GM18505 (cell line): ENCODE measurements around the gene LAMA3.

Experiments used
- ATAC-seq: cut with Tn5 transposase; IDR thresholded peaks from one replicate; pipeline ENCODE4 v1.9.1; 2021; ENCODE audit not compliant: unreplicated experiment
- POLR2A ChIP-seq: IDR thresholded peaks from 4 replicates; pipeline ENCODE4 v1.6.1; 2011; ENCODE audit warnings: borderline replicate concordance; ENCODE audit not compliant: insufficient read depth, insufficient read length; ENCODE audit errors: extremely low read depth

LAMA3 gene

DNA sequence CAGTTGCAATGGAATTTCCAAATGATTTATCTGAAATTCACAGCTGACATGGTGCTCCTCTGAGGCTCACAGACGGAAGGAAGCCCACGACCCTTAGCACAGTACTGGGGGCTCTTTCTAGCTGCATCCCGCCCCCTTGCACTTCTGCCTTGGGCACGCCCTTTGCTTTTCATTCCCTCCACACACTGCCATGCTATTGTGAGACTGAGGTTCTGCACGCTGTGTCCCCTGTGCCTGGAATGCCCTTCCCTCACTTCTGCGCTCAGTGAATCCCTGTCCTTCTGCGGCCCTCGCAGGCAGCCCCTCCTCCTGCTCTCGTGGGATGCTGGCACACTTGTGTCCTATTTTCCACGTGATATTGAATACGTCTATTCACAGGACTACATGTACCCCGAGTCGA is 189.9 kb downstream of the LAMA3 start:
- no peak for TF ChIP-seq POLR2A
- no peak for ATAC-seq

DNA sequence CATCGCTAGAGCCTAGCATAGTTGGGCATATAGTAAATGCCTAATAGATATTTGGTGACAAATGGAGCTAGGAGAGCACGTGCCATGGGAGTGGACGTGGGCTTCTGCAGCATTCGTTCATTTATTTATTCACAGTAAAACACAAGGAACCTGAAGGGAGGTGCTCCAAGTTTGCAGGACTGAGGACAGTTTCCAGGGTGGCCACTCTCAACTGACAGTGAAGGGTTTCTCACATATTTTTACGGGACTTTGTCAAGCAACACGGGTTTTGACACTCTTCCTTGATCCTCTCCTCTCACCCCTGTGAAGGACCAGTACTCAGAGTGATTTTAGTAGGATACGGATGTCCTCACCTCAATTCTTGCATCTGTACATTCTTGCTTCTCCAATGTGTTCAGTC is 190.3 kb downstream of the LAMA3 start:
- ATAC-seq: no peak

DNA sequence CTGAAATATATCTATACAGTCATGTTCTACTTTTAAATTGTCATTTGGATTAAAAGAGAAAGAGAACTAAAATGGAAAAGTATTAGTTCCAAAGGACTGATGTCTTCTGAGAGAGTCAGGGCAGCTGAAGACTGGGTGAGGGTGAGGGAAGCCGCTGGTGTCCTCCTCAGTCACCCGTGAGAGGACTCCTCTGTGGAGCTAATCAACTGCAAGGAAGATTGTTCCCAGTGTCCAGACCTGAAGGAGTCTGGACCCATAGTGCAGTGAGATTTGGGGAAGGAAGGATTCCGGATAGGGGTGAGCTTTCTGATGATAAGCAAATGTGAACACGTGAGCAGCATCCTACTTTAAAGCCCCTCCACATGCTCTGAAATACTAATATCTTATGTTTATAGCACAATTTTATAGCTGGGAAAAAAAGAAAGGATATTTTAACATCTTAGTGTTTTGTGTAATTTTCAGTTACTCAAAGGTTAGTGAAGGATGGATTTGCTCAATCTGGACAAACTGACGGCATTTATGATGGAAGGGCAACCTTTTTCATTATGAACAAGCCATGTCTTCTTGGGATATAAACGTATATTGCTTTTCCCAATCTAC is 190.8 kb downstream of the LAMA3 start:
- no peak for ATAC-seq
- no peak for TF ChIP-seq POLR2A

More for the DNA sequence above, 190.3 kb downstream of the LAMA3 start:
- no peak for TF ChIP-seq POLR2A

DNA sequence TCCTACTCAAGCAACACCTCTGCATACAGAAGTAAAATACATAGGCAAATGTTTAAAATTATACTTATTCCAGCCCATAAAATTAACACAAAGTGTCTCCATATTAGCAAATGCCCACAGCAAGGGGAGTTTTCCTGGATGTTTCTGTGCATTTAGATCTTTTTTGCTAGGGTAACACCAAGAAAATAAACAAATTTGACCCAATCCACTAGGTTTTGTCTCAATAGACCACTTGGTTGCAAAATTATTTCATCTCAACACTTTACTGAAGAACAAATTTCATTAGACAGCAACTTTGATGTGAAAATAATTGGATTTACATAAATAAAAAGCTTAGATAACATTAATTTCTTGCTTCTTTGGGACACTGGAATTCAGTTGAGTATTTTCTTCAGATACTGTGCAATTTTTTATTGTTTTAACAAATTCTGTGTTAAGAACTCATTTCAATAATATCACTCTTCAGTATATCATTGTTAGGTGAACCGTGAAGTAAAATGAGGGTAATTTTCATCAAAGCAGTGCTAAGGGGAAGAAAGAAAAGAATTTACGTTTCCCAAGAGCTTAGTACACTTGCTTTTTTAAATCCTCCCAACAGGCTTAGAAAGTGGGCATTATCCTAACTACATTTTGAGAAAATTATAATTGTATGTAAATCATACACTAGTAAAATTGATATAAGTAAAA is 191.8 kb downstream of the LAMA3 start:
- no peak for TF ChIP-seq POLR2A

DNA sequence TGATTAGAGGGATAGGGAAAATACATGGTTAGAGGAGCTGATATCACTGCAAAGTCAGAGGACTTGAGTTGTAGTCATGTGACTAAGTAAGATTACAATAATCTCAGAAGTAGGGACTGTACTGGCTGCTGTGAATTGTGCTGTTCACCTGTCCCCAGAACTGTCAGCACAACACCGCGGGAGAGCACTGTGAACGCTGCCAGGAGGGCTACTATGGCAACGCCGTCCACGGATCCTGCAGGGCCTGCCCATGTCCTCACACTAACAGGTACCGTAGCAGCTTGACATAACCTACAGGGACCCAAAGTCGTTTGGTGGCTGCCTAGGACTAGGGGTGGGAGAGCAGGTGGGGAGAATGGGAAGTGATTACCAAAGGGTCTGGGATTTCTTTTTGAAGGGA is 192.5 kb downstream of the LAMA3 start:
- ATAC-seq: no peak
- TF ChIP-seq POLR2A: no peak

More for the DNA sequence above, 191.8 kb downstream of the LAMA3 start:
- no peak for ATAC-seq

DNA sequence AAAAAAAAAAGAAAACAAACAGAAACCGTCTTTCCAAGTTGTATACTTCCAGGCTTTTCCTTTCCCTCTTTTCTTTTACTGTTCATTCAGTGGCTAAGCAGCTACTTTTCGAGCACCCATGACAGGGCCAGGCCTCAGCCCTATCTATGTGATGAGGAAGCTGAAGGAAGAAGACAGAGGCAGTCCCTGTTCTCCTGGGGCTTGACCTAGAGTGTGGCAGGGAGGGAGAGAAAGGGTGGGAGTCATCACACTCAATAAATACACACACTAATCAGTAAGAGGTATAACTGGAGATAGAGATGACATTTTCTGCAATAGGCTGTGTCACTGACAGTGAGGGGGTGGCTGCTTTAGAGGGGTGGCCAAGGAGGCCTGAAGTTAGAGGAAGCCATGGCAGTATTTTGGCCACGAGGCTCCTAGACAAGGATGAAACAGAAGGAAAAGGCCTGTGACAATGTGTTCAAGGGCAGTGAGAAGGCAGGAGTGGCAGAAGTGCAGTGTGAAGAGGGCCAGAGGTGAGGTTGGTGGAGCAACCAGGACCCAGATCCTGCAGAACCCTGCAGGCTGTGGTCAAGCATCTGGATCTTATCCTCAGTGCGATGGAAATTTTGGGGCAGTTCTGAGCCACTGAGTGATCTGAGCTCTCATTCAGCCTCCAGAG is 193.5 kb downstream of the LAMA3 start:
- TF ChIP-seq POLR2A: no peak
- ATAC-seq: no peak

DNA sequence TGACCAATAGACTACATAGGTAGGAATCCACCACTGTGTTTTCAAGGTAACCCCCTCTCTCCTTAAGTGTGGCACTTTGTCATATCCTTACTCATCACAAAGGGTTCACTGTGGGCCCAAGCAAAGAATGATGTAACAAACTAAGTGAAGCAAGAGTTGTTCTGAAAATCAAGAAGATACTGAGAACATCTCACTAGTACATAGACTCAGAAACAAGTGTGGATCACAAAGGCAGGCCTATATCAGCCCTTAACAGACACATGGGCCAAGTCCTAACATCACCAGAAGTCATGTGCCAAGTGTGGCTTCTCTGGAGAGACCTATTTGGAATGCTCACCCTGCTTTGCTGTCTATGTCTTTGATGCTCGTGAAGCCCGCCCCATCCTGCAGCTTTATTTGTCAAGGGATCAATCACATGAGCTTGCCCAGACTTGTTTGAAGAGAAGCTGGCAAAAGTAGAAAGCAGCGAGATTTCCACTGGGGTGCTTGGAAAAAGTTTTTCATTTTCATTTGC is 194.1 kb downstream of the LAMA3 start:
- no peak for ATAC-seq
- TF ChIP-seq POLR2A: no peak

DNA sequence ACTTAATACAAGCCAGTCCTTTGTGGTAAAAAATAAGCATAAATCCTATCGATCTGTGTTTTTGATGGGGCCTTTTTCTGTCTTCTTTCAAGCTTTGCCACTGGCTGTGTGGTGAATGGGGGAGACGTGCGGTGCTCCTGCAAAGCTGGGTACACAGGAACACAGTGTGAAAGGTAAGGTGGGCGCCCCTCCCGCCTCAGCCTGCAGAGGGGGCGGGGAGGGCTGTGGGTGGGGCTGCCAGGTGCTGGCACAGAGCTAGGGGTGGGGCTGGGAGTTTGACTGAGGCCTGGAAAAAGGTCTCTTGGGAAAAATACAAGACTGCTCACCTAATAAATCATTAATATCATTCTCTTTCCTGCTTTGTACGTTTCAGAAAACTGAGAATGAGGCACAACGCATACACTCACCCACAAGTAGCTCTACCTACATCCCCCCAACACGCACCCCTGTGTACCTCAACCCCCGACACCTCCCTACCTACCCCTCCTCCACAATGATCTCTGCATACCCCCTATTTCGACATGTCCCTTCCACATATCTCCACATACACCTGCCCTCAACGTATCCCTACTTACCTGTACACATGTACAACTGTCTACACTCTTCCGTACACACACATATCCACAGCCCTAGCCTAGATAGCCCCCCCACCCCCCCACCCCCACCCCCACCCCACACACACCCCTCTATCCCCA is 195.6 kb downstream of the LAMA3 start:
- TF ChIP-seq POLR2A: no peak
- no peak for ATAC-seq

DNA sequence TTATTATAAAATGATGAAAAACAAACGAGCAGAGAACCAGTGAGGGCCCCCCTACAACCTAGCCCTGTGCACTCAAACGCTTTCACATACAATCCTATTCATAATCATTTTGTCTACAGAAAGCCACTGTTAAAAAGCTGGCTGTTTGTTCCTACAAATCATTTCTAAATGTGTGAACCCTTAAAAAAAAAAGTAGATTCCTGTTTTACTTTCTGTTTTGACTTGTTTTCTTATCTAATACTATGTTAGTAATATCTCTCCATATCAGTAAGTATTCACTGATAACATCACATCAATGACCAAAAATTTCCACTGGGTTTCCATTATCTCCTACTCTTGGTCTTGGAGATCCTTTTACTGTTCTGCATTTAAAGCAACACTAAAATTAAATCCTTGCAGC is 196.5 kb downstream of the LAMA3 start:
- no peak for ATAC-seq

DNA sequence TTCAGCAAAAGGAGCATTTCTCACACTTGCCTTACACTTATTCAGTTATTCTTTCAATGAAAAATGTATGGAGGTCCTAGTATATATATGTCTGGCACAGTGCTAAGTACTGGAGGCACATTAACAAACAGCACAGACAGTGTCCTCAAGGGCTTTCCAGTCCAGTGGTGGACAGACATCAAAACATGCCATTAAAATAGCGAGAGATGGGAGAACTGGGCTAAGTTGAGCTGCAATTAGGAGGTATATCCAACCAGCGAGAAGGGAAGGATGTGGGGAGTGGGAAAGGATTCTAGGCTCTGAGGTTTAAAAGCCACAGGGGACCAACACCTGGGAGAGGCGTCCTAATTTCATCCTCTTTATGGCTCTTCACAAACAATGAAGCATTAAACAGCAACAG is 197.8 kb downstream of the LAMA3 start:
- no peak for ATAC-seq
- no peak for TF ChIP-seq POLR2A

More for the DNA sequence above, 196.5 kb downstream of the LAMA3 start:
- no peak for TF ChIP-seq POLR2A

DNA sequence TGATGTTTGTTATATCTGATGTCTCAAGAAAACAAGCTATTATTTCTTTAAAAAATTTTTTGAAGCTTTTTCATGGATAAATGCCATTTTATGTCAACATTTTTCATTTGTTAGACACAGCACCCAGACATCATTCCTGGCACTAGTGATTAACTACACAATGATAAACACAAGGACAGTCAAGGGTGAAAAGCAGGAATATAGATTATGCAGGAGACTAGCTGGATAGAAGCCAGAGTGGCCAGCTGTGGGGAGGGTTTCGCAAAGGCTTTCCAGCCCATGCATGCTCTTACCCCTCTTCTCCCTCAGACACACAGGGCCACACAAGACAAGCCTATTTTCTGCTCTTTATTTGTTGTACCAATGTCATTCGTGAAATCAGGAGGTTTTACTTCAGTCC is 198.2 kb downstream of the LAMA3 start:
- ATAC-seq: no peak
- no peak for TF ChIP-seq POLR2A

DNA sequence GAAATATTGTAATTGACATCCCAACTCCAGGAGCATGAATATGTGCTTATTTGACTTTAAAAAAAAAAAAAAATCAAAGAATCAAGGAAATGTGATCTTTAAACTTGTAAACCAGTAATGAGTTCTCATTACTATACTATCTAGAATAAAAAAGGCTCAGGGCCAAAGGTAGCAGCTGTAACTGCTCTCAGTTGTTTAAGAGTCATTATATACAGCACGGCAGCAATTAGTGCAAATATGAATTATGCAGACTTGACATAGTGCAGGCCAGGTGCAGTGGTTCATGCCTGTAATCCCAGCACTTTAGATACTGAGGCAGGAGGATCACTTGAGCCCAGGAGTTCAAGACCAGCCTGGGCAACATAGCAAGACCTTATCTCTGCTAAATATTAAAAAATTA is 199.6 kb downstream of the LAMA3 start:
- no peak for ATAC-seq
- TF ChIP-seq POLR2A: no peak

DNA sequence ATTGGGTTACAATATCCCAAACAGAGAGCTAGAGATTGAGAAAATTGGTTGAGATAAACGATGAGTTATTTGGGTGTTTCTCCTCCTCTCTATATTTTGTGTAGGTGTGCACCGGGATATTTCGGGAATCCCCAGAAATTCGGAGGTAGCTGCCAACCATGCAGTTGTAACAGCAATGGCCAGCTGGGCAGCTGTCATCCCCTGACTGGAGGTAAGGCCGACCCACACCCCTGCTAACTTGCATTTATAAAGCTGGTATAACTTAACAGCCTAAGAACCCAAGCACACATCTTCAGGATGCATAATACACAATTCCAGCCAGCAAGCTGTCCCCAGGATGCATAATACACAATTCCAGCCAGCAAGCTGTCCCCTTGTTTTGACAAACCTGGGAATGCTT is 200.7 kb downstream of the LAMA3 start:
- no peak for ATAC-seq
- no peak for TF ChIP-seq POLR2A
